ENCODE measurements around the gene EAPP. TPM values are rescaled to one million over a fixed set of nuclear protein-coding genes. Genes with fewer than 3 reads are reported as not detected.

EAPP gene
- total RNA-seq, 4 donors from 2014 or later: 31.6 to 52.5 (median 43.7) TPM

DNA sequence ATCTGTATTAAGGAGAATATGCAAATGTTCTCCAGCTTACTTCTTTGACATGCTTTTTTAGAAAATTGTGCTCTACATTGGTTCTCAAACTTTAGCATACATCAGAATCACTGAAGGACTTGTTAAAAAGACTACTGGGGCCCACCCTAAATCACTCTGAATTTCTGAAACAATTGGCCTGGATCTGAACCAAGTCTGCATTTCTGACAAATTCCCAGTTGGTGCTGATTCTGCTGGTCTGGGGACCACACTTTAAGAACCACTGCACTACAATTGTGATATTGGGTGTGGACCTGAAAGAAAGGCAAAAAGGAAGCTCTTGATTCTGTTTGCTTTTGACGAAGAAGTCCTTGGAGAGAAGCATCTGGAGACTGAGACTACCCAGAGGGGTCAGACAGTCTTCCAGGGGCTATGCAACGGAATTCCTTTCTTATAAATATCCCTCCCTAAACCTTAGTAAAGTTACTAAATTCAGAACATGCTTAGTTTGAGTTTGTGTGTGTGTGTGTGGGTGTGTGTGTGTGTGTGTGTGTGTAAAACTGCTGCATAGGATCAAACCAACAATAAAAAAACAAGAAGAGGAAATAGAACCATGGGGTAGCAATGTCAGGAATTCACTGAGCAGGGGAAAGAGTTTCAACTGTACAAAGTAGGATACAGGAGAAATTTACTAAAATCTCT is 36.8 kb downstream of the EAPP start:
- no peak overlapping the region for H3K27ac ChIP-seq
- H3K9me3 ChIP-seq: no peaks in the 10 kb centered on the region
- no peak for TF ChIP-seq POLR2AphosphoS5 (IDR thresholded peaks at IDR 0.05)
- TF ChIP-seq POLR2A (IDR thresholded peaks at IDR 0.05): no peak
- TF ChIP-seq CTCF (IDR thresholded peaks at IDR 0.05): no peak
- TF ChIP-seq EP300 (IDR thresholded peaks at IDR 0.05): no peak
- H3K4me3 ChIP-seq: no peak overlapping the region
- peaks cover 10% of the 10 kb centered on the region for H3K4me1 ChIP-seq
- WGBS: 73% methylated on average over 2 of the region's 2 CpGs
- no peaks in the 10 kb centered on the region for H3K36me3 ChIP-seq
- DNase-seq (ENCODE audit: low spot score in 2 of 2): no peak
- H3K27me3 ChIP-seq: no peaks in the 10 kb centered on the region

GRCh38 chr14:34502001-34502400 is 37.5 kb downstream of the EAPP start:
- no peak overlapping the region for H3K27ac ChIP-seq
- H3K9me3 ChIP-seq: no peaks in the 10 kb centered on the region
- H3K27me3 ChIP-seq: no peaks in the 10 kb centered on the region
- no peak for DNase-seq (ENCODE audit: low spot score in 2 of 2)
- 77% methylated on average over 2 of the region's 2 CpGs for WGBS
- H3K4me1 ChIP-seq: peaks cover 16% of the 10 kb centered on the region
- no peaks in the 10 kb centered on the region for H3K36me3 ChIP-seq
- TF ChIP-seq CTCF (IDR thresholded peaks at IDR 0.05): no peak
- TF ChIP-seq EP300 (IDR thresholded peaks at IDR 0.05): no peak
- TF ChIP-seq POLR2A (IDR thresholded peaks at IDR 0.05): no peak
- no peak for TF ChIP-seq POLR2AphosphoS5 (IDR thresholded peaks at IDR 0.05)
- H3K4me3 ChIP-seq: no peak overlapping the region

GRCh38 chr14:34501004-34501580 is 38.4 kb downstream of the EAPP start:
- H3K27ac ChIP-seq: no peak overlapping the region
- DNase-seq (ENCODE audit: low spot score in 2 of 2): no peak
- H3K27me3 ChIP-seq: no peaks in the 10 kb centered on the region
- no peaks in the 10 kb centered on the region for H3K9me3 ChIP-seq
- H3K4me3 ChIP-seq: no peak overlapping the region
- peaks cover 26% of the 10 kb centered on the region for H3K4me1 ChIP-seq
- H3K36me3 ChIP-seq: no peaks in the 10 kb centered on the region
- TF ChIP-seq POLR2AphosphoS5 (IDR thresholded peaks at IDR 0.05) (no peak), EP300 (IDR thresholded peaks at IDR 0.05) (no peak), POLR2A (IDR thresholded peaks at IDR 0.05) (no peak), CTCF (IDR thresholded peaks at IDR 0.05) (no peak)
- 88% methylated on average over 5 of the region's 5 CpGs for WGBS

- Histone ChIP-seq H3K27ac (no peak overlapping the region), H3K36me3 (no peaks in the 10 kb centered on the region), H3K9me3 (no peaks in the 10 kb centered on the region), H3K27me3 (no peaks in the 10 kb centered on the region), H3K4me1 (peaks cover 27% of the 10 kb centered on the region), H3K4me3 (no peak overlapping the region)
- 87% methylated on average over 6 of the region's 6 CpGs for WGBS
- no peak for DNase-seq (ENCODE audit: low spot score in 2 of 2)
- TF ChIP-seq POLR2AphosphoS5 (IDR thresholded peaks at IDR 0.05) (no peak), CTCF (IDR thresholded peaks at IDR 0.05) (peak; percentile 23 to 55)
Observed at GRCh38 chr14:34498684-34499412, 40.7 kb downstream of the EAPP start.
